BE2C (cell line): ENCODE data around the gene TECPR2.

ENCODE experiments used
- DNase-seq: peaks from one replicate; pipeline ENCODE4 v3.0.0-alpha.2; 2020
- H3K27me3 ChIP-seq: fragments of 250-450 bp; sonication (Bioruptor Pico); 2 replicates; pipeline ENCODE4 v1.5.1; 2020; ENCODE audit warnings: mild to moderate bottlenecking
- H3K36me3 ChIP-seq: fragments of 250-450 bp; sonication (Bioruptor Pico); 2 replicates; pipeline ENCODE4 v1.5.1; 2020; ENCODE audit warnings: mild to moderate bottlenecking
- H3K4me1 ChIP-seq: fragments of 250-450 bp; sonication (Bioruptor Pico); 2 replicates; pipeline ENCODE4 v1.5.1; 2020
- H3K4me3 ChIP-seq: 2 replicates; pipeline ENCODE4 v1.5.1; 2011; ENCODE audit warnings: low read depth, low read length
- H3K9me3 ChIP-seq: fragments of 250-450 bp; sonication (Bioruptor Pico); 2 replicates; pipeline ENCODE4 v1.5.1; 2020
- CTCF ChIP-seq: IDR thresholded peaks from 2 replicates; pipeline ENCODE4 v1.5.1; 2012; ENCODE audit warnings: mild to moderate bottlenecking, low read depth, low read length

TECPR2 gene

GRCh38 chr14:102392506-102392905, 29.8 kb downstream of the TECPR2 start:
- H3K9me3 ChIP-seq = no peaks in the 10 kb centered on the region
- no peak for TF ChIP-seq CTCF
- H3K4me3 ChIP-seq = no peak overlapping the region
- no peaks in the 10 kb centered on the region for H3K27me3 ChIP-seq
- no peak for DNase-seq
- H3K4me1 ChIP-seq = no peaks in the 10 kb centered on the region
- H3K36me3 ChIP-seq = no peaks in the 10 kb centered on the region; the same call in 1 of the 2 replicates

- no peak for TF ChIP-seq CTCF
- DNase-seq = no peak
- no peaks in the 10 kb centered on the region for H3K27me3 ChIP-seq
- H3K4me1 ChIP-seq = no peaks in the 10 kb centered on the region
- H3K36me3 ChIP-seq = no peaks in the 10 kb centered on the region; the same call in 1 of the 2 replicates
- no peaks in the 10 kb centered on the region for H3K9me3 ChIP-seq
- H3K4me3 ChIP-seq = no peak overlapping the region
Measured at GRCh38 chr14:102394717-102395375, 32.1 kb downstream of the TECPR2 start.

- no peak for DNase-seq
- Histone ChIP-seq H3K9me3 (no peaks in the 10 kb centered on the region), H3K4me3 (no peak overlapping the region), H3K27me3 (no peaks in the 10 kb centered on the region), H3K4me1 (no peaks in the 10 kb centered on the region), H3K36me3 (no peaks in the 10 kb centered on the region; the same call in 1 of the 2 replicates)
- no peak for TF ChIP-seq CTCF
Measured at GRCh38 chr14:102396521-102396920, 33.8 kb downstream of the TECPR2 start.

- no peaks in the 10 kb centered on the region; the same call in 1 of the 2 replicates for H3K9me3 ChIP-seq
- no peaks in the 10 kb centered on the region for H3K36me3 ChIP-seq
- no peak overlapping the region for H3K4me3 ChIP-seq
- no peak for DNase-seq
- no peak for TF ChIP-seq CTCF
- H3K27me3 ChIP-seq = no peaks in the 10 kb centered on the region
- H3K4me1 ChIP-seq = no peaks in the 10 kb centered on the region
Measured at GRCh38 chr14:102403028-102403427, 40.3 kb downstream of the TECPR2 start.

- Histone ChIP-seq H3K4me3 (no peak overlapping the region), H3K9me3 (no peaks in the 10 kb centered on the region; the same call in 1 of the 2 replicates), H3K36me3 (no peaks in the 10 kb centered on the region), H3K4me1 (no peaks in the 10 kb centered on the region), H3K27me3 (no peaks in the 10 kb centered on the region)
- DNase-seq = no peak
- no peak for TF ChIP-seq CTCF
Measured at GRCh38 chr14:102407258-102407657, 44.5 kb downstream of the TECPR2 start.

- H3K4me3 ChIP-seq = no peak overlapping the region
- H3K36me3 ChIP-seq = no peaks in the 10 kb centered on the region
- no peak for TF ChIP-seq CTCF
- H3K27me3 ChIP-seq = no peaks in the 10 kb centered on the region
- H3K4me1 ChIP-seq = no peaks in the 10 kb centered on the region; the same call in 1 of the 2 replicates
- H3K9me3 ChIP-seq = no peaks in the 10 kb centered on the region; the same call in 1 of the 2 replicates
- no peak for DNase-seq
Measured at GRCh38 chr14:102408724-102409123, 46.0 kb downstream of the TECPR2 start.
